HG02759 (cell line): ENCODE results near the gene EXOSC2.

Experiments
- ATAC-seq: cut with Tn5 transposase; IDR thresholded peaks from one replicate; pipeline ENCODE4 v1.9.1; 2021; ENCODE audit warnings: mild to moderate bottlenecking, moderate library complexity; ENCODE audit not compliant: unreplicated experiment

Gene EXOSC2

GRCh38 chr9:130693101-130693425 is 517 bp upstream of the EXOSC2 start:
- ATAC-seq, result no peak

- ATAC-seq, result no peak
Measured at GRCh38 chr9:130694205-130694604, 625 bp downstream of the EXOSC2 start.

- no peak for ATAC-seq
Measured at GRCh38 chr9:130696139-130696650, 2.6 kb downstream of the EXOSC2 start.

GRCh38 chr9:130696996-130697395 is 3.4 kb downstream of the EXOSC2 start:
- no peak for ATAC-seq

- ATAC-seq, result no peak
Measured at GRCh38 chr9:130698514-130698913, 4.9 kb downstream of the EXOSC2 start.

GRCh38 chr9:130699047-130699446 is 5.5 kb downstream of the EXOSC2 start:
- no peak for ATAC-seq

- ATAC-seq, result no peak
Measured at GRCh38 chr9:130701059-130702022, 7.8 kb downstream of the EXOSC2 start.

- ATAC-seq, result no peak
Measured at GRCh38 chr9:130703501-130703900, 9.9 kb downstream of the EXOSC2 start.

GRCh38 chr9:130707225-130707976 is 13.8 kb downstream of the EXOSC2 start:
- ATAC-seq, result no peak

GRCh38 chr9:130710822-130711352 is 17.3 kb downstream of the EXOSC2 start:
- ATAC-seq, result no peak

- no peak for ATAC-seq
Measured at GRCh38 chr9:130711469-130711868, 17.9 kb downstream of the EXOSC2 start.

- peak; percentile 95 for ATAC-seq
Measured at GRCh38 chr9:130712564-130713285, 19.1 kb downstream of the EXOSC2 start.

- ATAC-seq, result no peak
Measured at GRCh38 chr9:130713286-130713960, 19.8 kb downstream of the EXOSC2 start.

- ATAC-seq, result no peak
Measured at GRCh38 chr9:130714586-130715110, 21.1 kb downstream of the EXOSC2 start.

- no peak for ATAC-seq
Measured at GRCh38 chr9:130715270-130715669, 21.7 kb downstream of the EXOSC2 start.

- ATAC-seq, result no peak
Measured at GRCh38 chr9:130718562-130718961, 25.0 kb downstream of the EXOSC2 start.

GRCh38 chr9:130720762-130721161 is 27.2 kb downstream of the EXOSC2 start:
- ATAC-seq, result no peak

GRCh38 chr9:130728721-130729120 is 35.1 kb downstream of the EXOSC2 start:
- no peak for ATAC-seq

- no peak for ATAC-seq
Measured at GRCh38 chr9:130729145-130729544, 35.6 kb downstream of the EXOSC2 start.

GRCh38 chr9:130731355-130731754 is 37.8 kb downstream of the EXOSC2 start:
- ATAC-seq, result no peak
